IMR-90 (cell line): Measurements from ENCODE around the gene FUCA2. TPM values are rescaled to one million over a fixed set of nuclear protein-coding genes. Genes with fewer than 3 reads are reported as not detected.

ENCODE experiments used
- ATAC-seq: fragments of 200-7000 bp; cut with Tn5 transposase; 2 replicates; pipeline ENCODE4 v1.9.1; 2020; ENCODE audit warnings: low read depth, mild to moderate bottlenecking, moderate library complexity
- BruUV-seq: library from RNA; stranded (reverse); fragments of 400-500 nt; replicated peaks from 2 replicates; lab custom pipeline; 2021; lab: Mats Ljungman, UMichigan
- CTCF ChIA-PET: fragments of 300-600 bp; formaldehyde crosslinking; extraction: SDS; loops from one replicate; lab custom pipeline; 2021; ENCODE audit warnings: antibody characterized with exemption; lab: Yijun Ruan, JAX
- POLR2A ChIA-PET: fragments of 300-600 bp; sonication (Branson Sonifier 250); formaldehyde crosslinking; loops from one replicate; lab custom pipeline; 2022; ENCODE audit warnings: antibody characterized with exemption; ENCODE audit not compliant: unreplicated experiment; lab: Charles Lee
- DNase-seq: peaks from one replicate; pipeline ENCODE4 v3.0.0; 2013
- H2AFZ ChIP-seq: replicated peaks from 2 replicates; pipeline ENCODE3; 2013; ENCODE audit warnings: low read length, mild to moderate bottlenecking; ENCODE audit not compliant: poor library complexity
- H2AK5ac ChIP-seq: 2 replicates; pipeline ENCODE4 v1.6.1; 2013; ENCODE audit warnings: low read depth, low read length, inconsistent platforms
- H2AK9ac ChIP-seq: replicated peaks from 2 replicates; pipeline ENCODE3; 2013; ENCODE audit warnings: mild to moderate bottlenecking, low read depth, low read length, moderate library complexity; ENCODE audit not compliant: poor library complexity
- H2BK120ac ChIP-seq: 2 replicates; pipeline ENCODE4 v1.6.1; 2013; ENCODE audit warnings: low read depth, low read length, inconsistent platforms
- H2BK15ac ChIP-seq: 3 replicates; pipeline ENCODE4 v1.6.1; 2013; ENCODE audit warnings: low read depth, low read length, inconsistent platforms
- H2BK20ac ChIP-seq: 2 replicates; pipeline ENCODE4 v1.6.1; 2013; ENCODE audit warnings: low read depth, mild to moderate bottlenecking, inconsistent platforms, low read length, moderate library complexity
- H2BK5ac ChIP-seq: 2 replicates; pipeline ENCODE4 v1.6.1; 2013; ENCODE audit warnings: mild to moderate bottlenecking, low read depth, low read length, inconsistent platforms; ENCODE audit not compliant: poor library complexity, severe bottlenecking
- H3K14ac ChIP-seq: replicated peaks from 2 replicates; pipeline ENCODE4 v1.6.1; 2013; ENCODE audit warnings: low read depth, low read length, inconsistent platforms
- H3K18ac ChIP-seq: 2 replicates; pipeline ENCODE4 v1.6.1; 2013; ENCODE audit warnings: low read depth, low read length, control low read depth
- H3K23ac ChIP-seq: 2 replicates; pipeline ENCODE4 v1.6.1; 2013; ENCODE audit warnings: low read depth, low read length, inconsistent platforms
- H3K27ac ChIP-seq: 2 replicates; pipeline ENCODE4 v1.5.1; 2013; ENCODE audit warnings: mild to moderate bottlenecking, control low read depth, low read length; ENCODE audit not compliant: insufficient read depth
- H3K27me3 ChIP-seq: 2 replicates; pipeline ENCODE4 v1.6.1; 2013; ENCODE audit warnings: low read length; ENCODE audit not compliant: control insufficient read depth, insufficient read depth
- H3K36me3 ChIP-seq: 2 replicates; pipeline ENCODE4 v1.6.1; 2013; ENCODE audit warnings: low read length, mixed read lengths; ENCODE audit not compliant: control insufficient read depth, insufficient read depth
- H3K4ac ChIP-seq: 2 replicates; pipeline ENCODE4 v1.6.1; 2013; ENCODE audit warnings: low read depth, low read length, inconsistent platforms
- H3K4me1 ChIP-seq: 2 replicates; pipeline ENCODE4 v1.6.1; 2013; ENCODE audit warnings: low read length, mixed read lengths; ENCODE audit not compliant: control insufficient read depth, insufficient read depth
- H3K4me2 ChIP-seq: 2 replicates; pipeline ENCODE4 v1.6.1; 2013; ENCODE audit warnings: low read depth, mild to moderate bottlenecking, control low read depth, low read length, moderate library complexity
- H3K4me3 ChIP-seq: 2 replicates; pipeline ENCODE4 v1.5.1; 2013; ENCODE audit warnings: low read depth, mild to moderate bottlenecking, control low read depth, low read length, moderate library complexity; ENCODE audit not compliant: insufficient read depth
- H3K56ac ChIP-seq: 2 replicates; pipeline ENCODE4 v1.6.1; 2013; ENCODE audit warnings: low read length, inconsistent platforms; ENCODE audit not compliant: insufficient read depth; ENCODE audit errors: extremely low read depth
- H3K79me1 ChIP-seq, 2 experiments: 2 replicates each; pipeline ENCODE4 v1.6.1; 2013; ENCODE audit warnings: low read length in 2 of 2, inconsistent platforms in 1 of 2, low read depth in 1 of 2
- H3K9ac ChIP-seq: 2 replicates; pipeline ENCODE4 v1.6.1; 2013; ENCODE audit warnings: low read depth, low read length, control low read depth
- H3K9me1 ChIP-seq: 2 replicates; pipeline ENCODE4 v1.6.1; 2013; ENCODE audit warnings: low read length, inconsistent platforms; ENCODE audit not compliant: insufficient read depth
- H3K9me3 ChIP-seq: 2 replicates; pipeline ENCODE4 v1.6.1; 2013; ENCODE audit warnings: low read length; ENCODE audit not compliant: control insufficient read depth, insufficient read depth
- H4K20me1 ChIP-seq: 2 replicates; pipeline ENCODE4 v1.6.1; 2013; ENCODE audit warnings: low read length, inconsistent platforms; ENCODE audit not compliant: insufficient read depth
- H4K5ac ChIP-seq: 2 replicates; pipeline ENCODE4 v1.6.1; 2013; ENCODE audit warnings: mild to moderate bottlenecking, low read depth, low read length, control low read depth
- H4K8ac ChIP-seq, 2 experiments: 2 replicates each; pipeline ENCODE4 v1.6.1; 2013; ENCODE audit warnings: low read depth in 2 of 2, low read length in 2 of 2, control low read depth in 1 of 2, inconsistent platforms in 1 of 2
- H4K91ac ChIP-seq: 2 replicates; pipeline ENCODE4 v1.6.1; 2013; ENCODE audit warnings: low read depth, low read length, inconsistent platforms; ENCODE audit not compliant: insufficient read depth
- BHLHE40 ChIP-seq: fragments of 150-350 bp; IDR thresholded peaks from 2 replicates; pipeline ENCODE4 v1.6.1; 2016; ENCODE audit warnings: mild to moderate bottlenecking, low read depth, low read length
- CEBPB ChIP-seq: IDR thresholded peaks from 2 replicates; pipeline ENCODE4 v1.6.1; 2012; ENCODE audit warnings: low read depth, low read length, improper control_type of control experiment
- CHD1 ChIP-seq: IDR thresholded peaks from 2 replicates; pipeline ENCODE4 v1.6.1; 2012; ENCODE audit warnings: low read depth, low read length, improper control_type of control experiment
- CTCF ChIP-seq: conservative IDR thresholded peaks from 2 replicates; pipeline ENCODE4 v1.5.1; 2012; ENCODE audit warnings: mild to moderate bottlenecking, low read depth, low read length, improper control_type of control experiment
- ELK1 ChIP-seq: fragments of 150-350 bp; IDR thresholded peaks from 2 replicates; pipeline ENCODE4 v1.6.1; 2016; ENCODE audit warnings: low read depth, mild to moderate bottlenecking, low read length, moderate library complexity, borderline replicate concordance
- FOS ChIP-seq: fragments of 150-350 bp; IDR thresholded peaks from 2 replicates; pipeline ENCODE4 v1.6.1; 2016; ENCODE audit warnings: low read depth, low read length
- MAFK ChIP-seq: IDR thresholded peaks from 2 replicates; pipeline ENCODE4 v1.6.1; 2012; ENCODE audit warnings: low read depth, low read length, improper control_type of control experiment
- MAZ ChIP-seq: IDR thresholded peaks from 2 replicates; pipeline ENCODE4 v1.6.1; 2012; ENCODE audit warnings: low read depth, mild to moderate bottlenecking, low read length, improper control_type of control experiment, moderate library complexity, borderline replicate concordance
- MXI1 ChIP-seq: IDR thresholded peaks from 2 replicates; pipeline ENCODE4 v1.6.1; 2012; ENCODE audit warnings: low read depth, mild to moderate bottlenecking, low read length, moderate library complexity, borderline replicate concordance
- NFE2L2 ChIP-seq: fragments of 150-350 bp; IDR thresholded peaks from 2 replicates; pipeline ENCODE4 v1.6.1; 2016; ENCODE audit warnings: low read depth, mild to moderate bottlenecking, low read length
- POLR2A ChIP-seq: IDR thresholded peaks from 2 replicates; pipeline ENCODE4 v1.6.1; 2012; ENCODE audit warnings: mild to moderate bottlenecking, low read depth, low read length
- RAD21 ChIP-seq: IDR thresholded peaks from 2 replicates; pipeline ENCODE4 v1.6.1; 2012; ENCODE audit warnings: low read length, improper control_type of control experiment
- RCOR1 ChIP-seq: IDR thresholded peaks from 2 replicates; pipeline ENCODE4 v1.6.1; 2012; ENCODE audit warnings: mild to moderate bottlenecking, low read length, improper control_type of control experiment; ENCODE audit not compliant: insufficient replicate concordance
- SMC3 ChIP-seq: fragments of 150-350 bp; IDR thresholded peaks from 2 replicates; pipeline ENCODE4 v1.6.1; 2016; ENCODE audit warnings: low read depth, mild to moderate bottlenecking, antibody characterized with exemption, low read length, moderate library complexity
- WGBS, 2 experiments: methylation state at CpG; one replicate each; pipeline versions ENCODE4 v1.1.5 to v1.1.7; 2013; ENCODE audit warnings: missing lambda C conversion rate in 2 of 2; ENCODE audit not compliant: insufficient read length in 1 of 2; ENCODE audit errors: extremely low coverage in 2 of 2; 5-methylcytosine and 5-hydroxymethylcytosine counted together
- dilution Hi-C: fragments of 300-500 bp; cut with HindIII; formaldehyde crosslinking; loops from one replicate; pipeline ENCODE4 v1.14.3; 2018; ENCODE audit warnings: low sequenced_read_pairs; ENCODE audit not compliant: unreplicated experiment
- in situ Hi-C: fragments of 300-500 bp; cut with MboI; formaldehyde crosslinking; loops from 3 replicates; pipeline ENCODE4 v1.14.3; 2019; ENCODE audit warnings: low sequenced_read_pairs, inconsistent platforms, mixed read lengths
- intact Hi-C: fragments of 100-400 bp; cut with micrococcal nuclease; formaldehyde crosslinking; loops from 2 replicates; pipeline ENCODE4 v1.10.0; 2022
- polyA plus RNA-seq, 3 experiments: library from polyadenylated mRNA; depleted of rRNA; stranded (reverse); fragments of >200 nt; gene quantifications; 2 replicates each; pipeline ENCODE4 v1.2.3, GENCODE V29; 2012; ENCODE audit warnings: low replicate concordance in 1 of 3
- total RNA-seq: library from RNA; depleted of rRNA; stranded (reverse); fragments of >200 nt; gene quantifications from 2 replicates; pipeline ENCODE4 v1.2.3, GENCODE V29; 2012

FUCA2 gene
- total and polyA plus RNA-seq, 2 of the 4 experiments (the other 2 are of a cell fraction), result 44.1 to 47.4 TPM

DNA sequence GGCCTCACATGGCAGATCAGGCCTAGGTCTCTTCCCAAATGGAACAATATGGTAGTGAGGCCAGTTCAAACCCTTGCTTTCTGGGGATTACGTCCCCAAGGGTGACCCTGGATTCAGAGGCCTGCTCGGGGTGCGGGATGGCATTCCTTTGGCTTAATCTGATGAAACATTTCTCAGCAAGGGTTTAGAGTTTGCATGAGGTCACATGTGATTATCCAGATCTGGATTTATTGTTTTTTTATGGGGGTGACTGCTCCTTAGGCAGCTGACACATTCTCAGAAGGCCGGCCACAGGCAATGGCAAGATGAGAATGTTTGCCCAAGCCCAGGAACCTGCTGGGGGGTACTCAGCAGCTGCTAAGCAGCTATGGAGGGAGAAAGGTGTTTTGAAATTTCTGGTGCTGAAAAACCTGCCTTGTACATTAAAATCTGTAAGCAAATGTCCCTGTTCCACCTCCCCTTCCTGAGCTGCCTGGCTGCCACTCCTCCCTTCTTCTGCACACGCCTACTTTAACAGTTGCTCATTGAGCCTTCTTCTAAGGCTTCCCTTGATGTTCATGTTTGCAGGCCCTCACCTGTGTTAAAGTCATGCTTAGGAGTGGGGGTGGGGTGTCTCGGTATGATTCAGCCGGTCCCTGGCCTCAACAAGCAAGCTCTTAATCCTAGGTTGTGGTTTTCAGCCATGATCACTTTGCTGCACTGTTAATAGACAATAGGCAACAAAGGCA lies 37.9 kb upstream of the FUCA2 start:
- H3K14ac ChIP-seq, result no peak overlapping the region; the same call in 1 of the 2 replicates
- no peak overlapping the region for H3K4me2 ChIP-seq
- no peak overlapping the region for H2BK20ac ChIP-seq
- no peak overlapping the region for H3K4ac ChIP-seq
- peaks cover 17 to 19% of the 10 kb centered on the region in 2 experiments; a peak in 3 of 4 replicates for H3K79me1 ChIP-seq
- no peaks in the 10 kb centered on the region for H3K9me1 ChIP-seq
- H2BK120ac ChIP-seq, result no peak overlapping the region
- H3K56ac ChIP-seq, result no peak overlapping the region
- in situ Hi-C loops (no loop called here), dilution Hi-C loops (no loop called here), intact Hi-C loops (no loop called here)
- no peaks in the 10 kb centered on the region; the same call in 1 of the 2 replicates for H3K36me3 ChIP-seq
- H3K18ac ChIP-seq, result no peak overlapping the region
- ChIA-PET CTCF (no interaction called here), POLR2A (no interaction called here)
- ATAC-seq, result no peak
- 0 out of 2 replicates have a peak overlapping the region, but pooled peaks have one; percentile 13 for H4K91ac ChIP-seq
- no peak overlapping the region for H3K9ac ChIP-seq
- peak overlapping the region; percentile 7 for H2AFZ ChIP-seq
- H2BK15ac ChIP-seq, result no peak overlapping the region
- H2AK5ac ChIP-seq, result 0 out of 2 replicates have a peak overlapping the region, but pooled peaks have one; percentile 18
- no peaks in the 10 kb centered on the region for H4K20me1 ChIP-seq
- no peaks in the 10 kb centered on the region for H3K27me3 ChIP-seq
- WGBS, 2 experiments, result 67% methylated on average over 3 of the region's 7 CpGs; no CpG with 5 or more reads in 1 of the 2 experiments
- no peak for TF ChIP-seq CHD1
- TF ChIP-seq RCOR1, result no peak
- TF ChIP-seq MAFK, result no peak
- TF ChIP-seq SMC3, result no peak
- no peak for TF ChIP-seq CTCF
- no peak for TF ChIP-seq BHLHE40
- TF ChIP-seq RAD21, result no peak
- TF ChIP-seq MAZ, result no peak
- no peak for TF ChIP-seq NFE2L2
- no peak for TF ChIP-seq ELK1
- no peak for TF ChIP-seq MXI1
- no peak for TF ChIP-seq CEBPB
- no peak for TF ChIP-seq POLR2A
- no peak for TF ChIP-seq FOS
- no peak overlapping the region for H3K23ac ChIP-seq
- no peaks in the 10 kb centered on the region for H3K9me3 ChIP-seq
- H2AK9ac ChIP-seq, result peak overlapping the region; percentile 66
- no peak overlapping the region for H3K27ac ChIP-seq
- DNase-seq, result no peak
- no TSS peak for BruUV-seq
- no peak overlapping the region for H4K5ac ChIP-seq
- no peak overlapping the region for H3K4me3 ChIP-seq
- peaks cover 5% of the 10 kb centered on the region; the same call in 1 of the 2 replicates for H3K4me1 ChIP-seq
- H2BK5ac ChIP-seq, result no peak overlapping the region
- no peak overlapping the region for H4K8ac ChIP-seq
